Measurements from ENCODE around the gene SIGLEC15.
"Not testable (repeated sequence)": the region's sequence is repeated elsewhere in the genome, so short reads cannot be mapped to it uniquely, and the experiment has no call there.

The SIGLEC15 gene

DNA sequence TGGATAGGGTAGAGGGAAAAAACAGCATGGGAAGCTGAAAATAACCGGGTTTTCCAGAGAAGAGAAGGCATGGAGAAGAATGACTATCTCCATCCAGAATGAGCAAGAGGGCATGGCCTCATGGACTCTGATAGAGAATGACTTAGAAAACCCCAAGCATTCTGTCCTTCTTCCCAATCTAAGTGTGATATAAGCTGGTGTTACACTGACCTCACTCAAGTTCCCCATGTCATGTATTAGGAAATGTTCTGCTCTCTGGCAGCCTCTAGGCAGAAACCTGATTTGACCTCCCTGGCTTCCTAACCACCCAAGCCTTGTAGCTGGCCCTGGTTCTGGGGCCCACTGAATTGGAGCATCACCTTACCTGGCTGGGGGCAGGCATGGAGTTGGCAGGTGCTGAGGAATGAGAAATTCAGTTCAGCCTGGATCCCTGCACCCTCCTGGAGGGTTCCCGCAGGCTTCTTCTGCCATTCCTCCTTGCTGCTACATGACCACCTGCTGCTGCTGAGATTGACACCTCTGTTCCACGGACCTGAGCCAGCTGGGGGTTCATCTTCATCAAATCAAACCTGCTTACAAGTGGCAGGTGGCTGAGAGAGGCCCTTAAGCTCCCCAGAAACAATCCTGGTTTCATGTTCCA lies 5.2 kb upstream of the SIGLEC15 start:
- no peak for DNase-seq (ENCODE audit: low spot score)

DNA sequence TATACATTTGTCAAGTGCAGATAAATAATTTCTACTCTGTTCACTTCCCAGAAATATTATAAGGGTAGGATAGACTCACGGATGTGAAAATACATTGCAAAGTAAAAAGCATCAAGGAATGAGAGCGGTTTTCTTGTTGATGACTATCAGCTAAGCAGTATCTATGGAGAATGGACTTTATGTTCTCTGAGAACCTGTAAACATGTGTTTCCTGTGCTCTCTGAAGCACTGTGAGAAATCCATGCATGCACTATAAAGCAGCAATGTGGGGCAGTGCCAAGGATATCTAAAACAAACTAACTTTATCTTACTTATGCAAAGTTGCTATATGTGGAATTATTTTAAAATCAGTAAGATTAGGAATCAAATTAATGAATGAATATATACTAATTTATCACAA lies 4.4 kb upstream of the SIGLEC15 start:
- DNase-seq (ENCODE audit: low spot score), result no peak

DNA sequence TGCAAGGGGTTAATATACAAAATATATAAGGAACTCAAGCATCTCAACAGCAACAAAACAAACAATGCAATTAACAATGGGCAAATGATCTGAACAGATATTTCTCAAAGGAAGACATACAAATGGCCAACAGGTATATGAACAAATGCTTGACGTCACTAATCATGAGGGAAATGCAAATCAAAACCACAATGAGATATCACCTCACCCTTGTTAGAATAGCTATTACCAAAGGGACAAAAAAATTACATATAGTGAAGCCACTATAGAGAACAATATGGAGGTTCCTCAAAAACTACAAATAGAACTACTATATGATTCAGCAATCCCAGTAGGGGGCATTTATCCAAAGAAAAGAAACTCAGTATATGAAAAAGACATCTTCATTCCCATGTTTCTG lies 3.8 kb upstream of the SIGLEC15 start:
- DNase-seq (ENCODE audit: low spot score), result no peak

DNA sequence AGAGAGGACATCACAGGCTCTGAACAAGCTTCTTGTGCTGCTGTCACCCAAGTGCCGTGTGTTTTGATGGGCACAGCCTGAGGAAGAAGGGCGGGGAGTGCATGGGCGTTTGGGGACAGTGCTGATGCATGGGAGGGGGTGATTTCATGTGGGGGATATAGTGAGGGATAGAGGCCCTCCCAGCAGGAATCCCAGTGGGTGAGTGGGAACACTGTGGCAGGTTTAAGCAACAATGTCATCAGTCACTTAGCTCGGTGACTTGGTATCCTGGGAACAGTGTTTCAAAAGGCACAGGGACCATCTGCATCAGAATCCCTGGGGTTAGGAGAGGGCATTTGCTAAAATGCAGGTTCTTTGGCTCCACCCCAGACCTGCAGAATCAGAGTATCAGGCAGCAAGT lies 609 bp downstream of the SIGLEC15 start:
- DNase-seq (ENCODE audit: low spot score), result no peak

DNA sequence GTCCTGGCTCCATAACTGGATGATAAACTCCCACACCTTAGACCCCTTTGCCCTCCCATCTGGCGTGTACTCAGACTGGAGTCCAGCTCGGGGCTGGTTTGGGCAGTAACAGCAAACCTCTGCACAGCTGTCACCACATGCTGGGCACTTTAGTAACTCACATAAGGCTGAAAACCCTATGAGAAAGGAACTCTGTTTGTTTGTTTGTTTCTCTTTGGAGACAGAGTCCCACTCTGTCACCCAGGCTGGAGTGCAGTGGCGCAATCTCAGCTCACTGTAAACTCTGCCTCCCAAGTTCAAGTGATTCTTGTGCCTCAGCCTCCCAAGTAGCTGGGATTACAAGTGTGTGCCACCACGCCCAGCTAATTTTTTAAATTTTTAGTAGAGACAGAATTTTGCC lies 1.2 kb downstream of the SIGLEC15 start:
- DNase-seq (ENCODE audit: low spot score), result not testable (repeated sequence)

DNA sequence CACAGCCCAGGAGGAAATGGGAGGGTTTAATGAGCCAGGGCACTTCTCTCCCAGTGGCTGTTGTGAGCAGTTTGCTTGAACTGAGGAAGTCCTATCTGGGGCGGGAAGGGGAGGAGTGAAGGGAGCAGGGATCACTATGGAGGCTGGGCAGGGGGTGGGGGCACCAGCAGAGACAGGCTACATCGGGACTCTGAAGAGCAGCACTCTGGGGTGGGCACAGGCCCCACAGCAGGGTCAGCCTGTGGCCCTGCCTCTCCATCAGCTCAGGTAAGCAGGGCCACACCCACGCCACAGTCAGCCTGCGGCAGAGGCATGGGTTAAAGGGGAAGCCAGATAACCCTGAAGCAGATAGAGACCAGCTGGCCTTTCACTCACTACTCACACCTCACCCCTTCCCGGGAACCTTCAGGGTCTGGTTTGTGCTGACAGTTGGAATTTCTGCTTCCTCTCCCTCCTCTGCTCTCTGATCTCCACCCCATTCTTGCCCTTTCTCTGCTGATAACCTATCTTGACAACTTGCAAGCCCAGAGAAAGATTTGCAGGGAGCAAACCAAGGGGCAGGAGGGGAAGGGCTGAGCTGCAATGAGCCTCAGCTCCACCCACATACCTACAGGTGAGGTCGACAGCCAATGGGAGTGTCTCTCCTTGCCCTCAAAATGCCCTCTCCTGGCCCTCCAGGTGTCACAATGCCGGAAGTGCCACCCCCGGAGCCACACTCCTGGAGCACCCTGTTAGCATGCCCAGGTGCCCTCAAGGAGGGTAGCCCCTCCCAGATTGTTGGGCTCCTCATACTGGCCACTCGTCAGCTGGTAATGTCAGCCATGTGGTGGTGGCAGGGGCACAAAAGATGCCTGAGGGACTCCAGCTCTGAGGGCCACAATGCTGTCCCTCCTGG lies 3.7 kb downstream of the SIGLEC15 start:
- DNase-seq (ENCODE audit: low spot score), result no peak

DNA sequence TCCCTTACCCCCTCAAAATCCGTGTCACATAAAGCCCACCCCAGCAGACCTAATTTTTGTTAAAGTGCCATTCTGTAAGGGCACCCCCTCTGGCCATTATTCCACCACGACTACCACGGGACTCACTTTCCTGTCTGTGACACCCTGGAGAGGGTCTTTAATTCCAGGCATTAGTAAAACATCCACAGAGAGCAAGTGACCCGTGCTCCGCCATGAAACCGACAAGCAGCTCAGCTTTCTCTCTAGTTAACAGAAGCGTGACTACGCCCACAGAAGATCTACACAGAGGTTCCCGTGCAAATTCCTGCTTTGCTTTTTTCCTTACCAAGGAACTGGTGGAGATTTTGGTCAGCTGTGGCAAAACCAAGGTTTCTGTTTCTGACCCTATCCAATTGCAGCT lies 4.4 kb downstream of the SIGLEC15 start:
- no peak for DNase-seq (ENCODE audit: low spot score)

DNA sequence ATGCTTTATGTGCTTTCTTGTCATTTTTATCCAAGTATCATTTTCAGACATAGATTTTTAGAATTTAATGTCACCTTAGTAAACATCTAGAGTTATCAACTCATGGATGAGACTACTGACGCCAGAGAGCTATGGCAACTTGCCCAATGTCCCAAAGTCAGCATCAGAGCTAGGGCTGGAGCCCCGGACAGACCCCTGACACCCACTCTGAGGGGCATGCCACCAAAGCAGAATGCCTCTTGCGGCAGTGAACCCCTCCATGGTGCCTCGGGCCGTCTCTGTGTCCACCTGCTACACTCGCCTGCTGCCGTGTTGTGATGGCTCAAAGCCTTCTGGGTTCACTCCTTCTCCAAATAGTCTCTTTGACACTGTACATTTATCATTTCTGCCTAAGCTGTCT lies 5.4 kb downstream of the SIGLEC15 start:
- no peak for DNase-seq (ENCODE audit: low spot score)

DNA sequence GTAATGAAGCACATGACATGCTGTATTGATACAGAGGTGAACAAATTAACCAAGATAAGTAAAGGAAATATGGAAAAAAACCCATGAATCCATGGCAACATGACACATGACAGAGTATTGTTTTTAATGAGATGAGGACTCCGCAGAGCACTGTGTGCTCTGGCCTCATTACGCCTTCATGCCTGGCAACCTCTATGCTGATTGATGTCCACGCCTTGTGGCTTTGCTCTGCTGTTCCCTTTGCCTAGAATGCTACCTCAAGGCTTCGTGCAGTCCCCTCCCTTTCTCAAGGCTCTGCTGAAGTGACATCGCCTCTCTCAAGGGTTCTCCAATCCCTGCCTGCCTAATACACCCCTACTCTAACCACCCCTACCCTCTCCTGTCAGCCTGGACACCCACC lies 8.4 kb downstream of the SIGLEC15 start:
- DNase-seq (ENCODE audit: low spot score), result no peak

DNA sequence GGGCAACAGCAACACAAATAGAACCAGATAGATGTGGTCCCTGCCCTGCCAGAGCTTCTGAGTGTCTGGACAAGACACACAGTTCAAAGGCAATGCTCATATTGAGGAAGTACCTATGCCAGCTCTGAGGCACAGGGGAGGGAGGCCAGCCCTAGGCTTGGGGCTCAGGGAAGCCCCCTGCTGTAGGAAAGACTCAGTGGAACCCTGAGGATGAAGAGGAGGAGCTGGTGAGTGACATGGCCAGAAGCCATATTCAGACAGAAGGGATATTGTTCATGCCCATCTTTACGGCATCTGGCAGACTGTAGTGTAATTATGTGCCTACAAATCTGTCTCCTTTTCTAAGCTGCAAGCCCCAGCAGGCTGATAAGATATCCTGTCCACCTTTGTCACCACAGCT lies 8.8 kb downstream of the SIGLEC15 start:
- no peak for DNase-seq (ENCODE audit: low spot score)

DNA sequence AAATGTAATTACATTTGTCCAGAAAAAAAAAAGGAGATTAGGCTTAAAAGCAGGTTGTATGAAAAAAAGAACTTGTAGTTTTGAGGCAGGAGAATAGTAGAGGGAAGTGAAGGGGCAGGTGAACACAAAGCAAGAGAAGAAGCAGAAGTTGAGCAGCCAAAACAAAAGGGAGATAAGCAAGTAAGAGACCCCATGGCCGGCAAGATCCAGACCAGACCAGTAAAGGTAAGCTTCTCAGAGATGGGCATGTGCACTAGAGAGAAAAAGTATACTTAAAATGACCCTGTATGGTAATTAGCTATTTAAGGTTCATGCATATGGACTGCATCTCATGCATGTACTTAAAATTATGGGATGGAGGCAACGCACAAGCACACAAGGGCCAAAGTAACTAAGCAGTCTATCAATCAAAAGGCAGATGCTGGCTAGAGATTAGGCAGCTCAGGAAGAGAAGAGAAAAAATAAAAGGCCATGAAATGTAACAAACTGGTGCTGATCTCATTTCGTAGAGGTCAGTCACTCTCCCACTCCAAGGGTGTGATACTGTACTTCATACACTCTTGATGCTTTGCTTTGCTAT lies 9.7 kb downstream of the SIGLEC15 start:
- DNase-seq (ENCODE audit: low spot score), result no peak

DNA sequence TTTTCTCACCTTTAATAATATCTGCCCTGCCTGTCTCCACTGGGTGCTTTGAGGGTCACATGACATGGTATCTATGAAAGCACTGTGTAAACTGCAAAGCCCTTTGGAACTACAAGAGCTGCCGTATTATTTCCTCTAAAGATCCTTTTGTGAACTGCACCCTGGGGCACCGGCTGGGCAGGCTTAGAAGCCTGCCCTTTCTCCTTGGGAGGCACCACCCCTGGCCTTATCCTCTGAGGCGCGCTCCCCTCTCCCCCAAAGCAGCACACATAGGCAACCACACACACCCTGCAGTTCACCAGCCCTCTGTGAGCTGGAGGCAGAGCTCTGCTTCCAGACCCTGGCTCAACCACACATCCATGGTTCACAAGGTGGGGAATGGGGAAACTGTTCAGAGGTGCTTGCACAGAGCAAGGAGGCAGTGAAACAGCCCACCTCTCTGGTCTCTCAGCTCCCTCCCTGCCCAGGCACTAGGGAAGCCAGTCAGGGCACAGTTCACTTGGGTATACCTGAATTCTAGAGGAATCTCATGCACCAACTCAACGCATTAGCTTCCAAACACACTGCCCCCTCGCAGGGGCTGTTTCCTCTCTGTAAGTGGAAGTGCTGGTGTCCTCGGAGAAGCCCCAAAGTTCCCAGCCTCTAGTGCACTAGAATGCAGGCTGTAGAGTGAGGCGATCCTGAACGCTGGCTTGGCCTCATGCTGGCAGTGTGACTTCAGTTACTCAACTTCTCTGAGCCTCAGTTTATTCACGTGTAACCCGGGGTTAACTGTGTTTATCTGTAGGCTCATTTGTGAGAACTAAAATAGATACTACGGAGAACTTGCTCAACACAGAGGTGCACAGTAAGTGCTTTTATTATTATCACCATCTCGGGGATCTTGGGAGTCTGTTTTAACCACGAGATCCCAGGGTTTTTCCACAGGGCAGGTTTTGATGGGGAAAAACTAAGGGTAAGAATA lies 11.0 kb downstream of the SIGLEC15 start:
- no peak for DNase-seq (ENCODE audit: low spot score)

DNA sequence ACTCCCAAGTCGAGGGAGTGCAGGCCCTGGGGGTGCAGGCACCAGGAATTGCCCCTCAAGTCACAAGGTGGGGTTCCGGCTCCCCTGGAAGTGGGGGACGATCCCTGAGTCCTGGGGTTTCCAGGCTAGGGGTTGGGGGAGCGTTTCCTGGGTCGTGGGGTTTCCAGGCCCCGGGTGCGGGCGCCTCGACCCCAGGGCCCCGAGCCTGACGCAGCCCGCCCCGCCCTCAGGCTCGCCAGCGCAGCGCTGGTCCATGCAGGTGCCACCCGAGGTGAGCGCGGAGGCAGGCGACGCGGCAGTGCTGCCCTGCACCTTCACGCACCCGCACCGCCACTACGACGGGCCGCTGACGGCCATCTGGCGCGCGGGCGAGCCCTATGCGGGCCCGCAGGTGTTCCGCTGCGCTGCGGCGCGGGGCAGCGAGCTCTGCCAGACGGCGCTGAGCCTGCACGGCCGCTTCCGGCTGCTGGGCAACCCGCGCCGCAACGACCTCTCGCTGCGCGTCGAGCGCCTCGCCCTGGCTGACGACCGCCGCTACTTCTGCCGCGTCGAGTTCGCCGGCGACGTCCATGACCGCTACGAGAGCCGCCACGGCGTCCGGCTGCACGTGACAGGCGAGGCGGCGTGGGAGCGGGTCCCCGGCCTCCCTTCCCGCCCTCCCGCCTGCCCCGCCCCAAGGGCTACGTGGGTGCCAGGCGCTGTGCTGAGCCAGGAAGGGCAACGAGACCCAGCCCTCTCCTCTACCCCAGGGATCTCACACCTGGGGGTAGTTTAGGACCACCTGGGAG lies 12.0 kb downstream of the SIGLEC15 start:
- no peak for DNase-seq (ENCODE audit: low spot score)

DNA sequence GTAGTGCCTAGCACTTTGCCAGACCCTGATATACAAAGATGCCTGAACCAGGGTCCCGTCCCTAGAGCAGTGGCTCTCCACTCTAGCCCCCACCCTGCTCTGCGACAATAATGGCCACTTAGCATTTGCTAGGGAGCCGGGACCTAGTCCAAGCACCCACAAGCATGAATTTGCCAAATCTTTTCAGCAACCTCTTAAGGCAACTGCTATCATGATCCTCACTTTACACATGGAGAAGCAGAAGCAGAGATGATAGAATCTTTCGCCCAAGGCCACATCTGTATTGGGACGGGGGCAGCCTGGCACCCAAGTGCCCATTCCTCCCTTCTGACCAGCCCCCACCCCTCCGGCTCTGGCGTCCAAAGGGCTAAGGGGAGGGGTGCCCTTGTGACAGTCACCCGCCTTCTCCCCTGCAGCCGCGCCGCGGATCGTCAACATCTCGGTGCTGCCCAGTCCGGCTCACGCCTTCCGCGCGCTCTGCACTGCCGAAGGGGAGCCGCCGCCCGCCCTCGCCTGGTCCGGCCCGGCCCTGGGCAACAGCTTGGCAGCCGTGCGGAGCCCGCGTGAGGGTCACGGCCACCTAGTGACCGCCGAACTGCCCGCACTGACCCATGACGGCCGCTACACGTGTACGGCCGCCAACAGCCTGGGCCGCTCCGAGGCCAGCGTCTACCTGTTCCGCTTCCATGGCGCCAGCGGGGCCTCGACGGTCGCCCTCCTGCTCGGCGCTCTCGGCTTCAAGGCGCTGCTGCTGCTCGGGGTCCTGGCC lies 13.0 kb downstream of the SIGLEC15 start:
- no peak for DNase-seq (ENCODE audit: low spot score)

DNA sequence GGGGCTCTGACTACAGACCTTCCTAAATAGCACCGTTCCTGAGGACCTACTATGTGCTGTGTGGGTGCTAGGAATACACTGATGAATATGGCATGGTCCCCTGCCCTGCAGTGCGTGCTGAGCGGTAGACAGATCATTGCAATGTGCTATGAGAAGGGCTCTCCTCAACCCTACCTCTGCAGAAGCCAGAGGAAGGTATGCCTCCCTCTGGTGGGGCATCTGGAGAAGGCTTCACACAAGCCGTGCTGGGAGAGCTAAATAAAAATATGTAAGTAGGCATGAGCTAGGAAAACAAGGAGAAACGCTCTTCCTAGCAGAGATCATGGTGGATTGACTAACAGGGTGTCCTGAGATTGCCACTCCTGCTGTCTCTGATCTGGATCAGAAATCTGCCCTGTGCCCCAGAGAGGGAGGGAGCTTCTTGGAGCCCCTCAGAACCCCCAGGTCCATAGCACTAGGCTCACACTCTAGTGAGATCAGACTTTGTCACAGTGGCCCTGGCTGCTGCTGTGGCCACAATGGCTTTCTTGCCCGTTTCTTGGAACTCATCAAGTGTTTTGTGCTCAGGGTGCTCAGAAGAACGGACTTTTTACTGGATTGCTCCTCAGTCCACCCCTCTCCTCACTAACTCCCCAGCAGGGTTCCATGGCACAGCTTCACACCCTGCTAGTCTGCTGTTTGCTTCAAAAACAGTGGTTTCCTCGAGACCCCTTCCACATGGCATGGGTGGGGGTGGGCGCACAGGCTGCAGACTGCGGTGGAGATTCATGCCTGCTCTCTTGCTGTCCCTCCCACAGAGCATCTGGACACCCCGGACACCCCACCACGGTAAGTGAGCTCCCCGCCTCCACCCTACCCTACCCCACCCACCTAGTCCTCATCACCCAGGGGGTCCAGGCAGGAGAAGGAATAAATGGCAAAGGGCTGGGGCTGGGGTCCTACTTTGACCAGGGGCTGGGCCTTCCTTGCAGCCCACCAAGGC lies 14.2 kb downstream of the SIGLEC15 start:
- DNase-seq (ENCODE audit: low spot score), result no peak

DNA sequence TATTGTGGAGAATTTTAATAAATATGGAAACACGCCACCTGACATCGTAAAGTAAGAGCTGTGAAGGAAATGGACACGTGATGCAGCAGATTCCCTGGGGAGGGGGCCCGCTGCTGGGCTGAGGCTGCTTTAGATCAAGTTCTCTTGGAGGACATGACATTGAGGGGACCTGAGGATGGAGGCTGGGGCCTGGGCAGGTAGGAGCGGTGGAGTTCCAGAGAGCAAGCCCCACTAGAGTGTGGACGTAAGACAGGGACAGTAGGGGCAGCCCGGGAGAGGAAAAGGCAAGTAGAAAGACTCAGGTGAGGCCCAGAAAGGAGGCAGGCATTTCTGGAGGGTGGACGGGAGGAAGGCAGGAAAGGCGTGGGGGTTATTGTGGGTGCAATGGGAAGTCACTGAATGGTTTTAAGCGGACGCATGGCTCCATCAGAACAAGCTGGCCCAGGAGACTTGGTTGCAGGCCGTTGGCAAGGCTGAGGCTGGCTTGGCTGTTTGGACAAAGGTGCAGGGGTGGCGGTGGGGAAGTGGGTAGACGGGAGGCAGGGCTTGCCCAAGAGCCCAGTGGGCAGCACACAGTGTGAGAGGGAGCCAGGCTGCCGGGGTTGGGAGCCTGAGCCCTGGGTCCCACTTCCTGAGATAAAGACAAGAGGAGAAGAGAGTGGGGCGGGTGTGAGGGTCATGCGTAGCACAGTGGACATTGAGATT lies 15.7 kb downstream of the SIGLEC15 start:
- no peak for DNase-seq (ENCODE audit: low spot score)

DNA sequence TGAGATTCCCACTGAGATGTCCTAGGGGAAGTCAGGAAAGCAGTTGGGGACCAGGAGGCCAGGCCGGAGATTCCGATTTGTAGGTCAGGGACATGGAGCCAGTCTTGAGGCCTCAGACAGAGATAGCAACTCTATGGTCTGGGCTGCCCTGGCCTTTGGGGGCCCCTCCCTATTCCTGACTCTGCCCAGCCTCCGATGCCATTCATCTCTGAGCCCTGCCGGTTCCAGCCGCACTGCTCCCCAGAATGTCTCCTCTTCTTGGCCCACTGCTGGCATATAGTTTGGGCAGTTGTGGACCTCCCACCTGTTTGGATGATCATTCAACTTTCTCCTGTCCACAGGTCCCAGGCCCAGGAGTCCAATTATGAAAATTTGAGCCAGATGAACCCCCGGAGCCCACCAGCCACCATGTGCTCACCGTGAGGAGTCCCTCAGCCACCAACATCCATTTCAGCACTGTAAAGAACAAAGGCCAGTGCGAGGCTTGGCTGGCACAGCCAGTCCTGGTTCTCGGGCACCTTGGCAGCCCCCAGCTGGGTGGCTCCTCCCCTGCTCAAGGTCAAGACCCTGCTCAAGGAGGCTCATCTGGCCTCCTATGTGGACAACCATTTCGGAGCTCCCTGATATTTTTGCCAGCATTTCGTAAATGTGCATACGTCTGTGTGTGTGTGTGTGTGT lies 16.4 kb downstream of the SIGLEC15 start:
- DNase-seq (ENCODE audit: low spot score), result no peak

DNA sequence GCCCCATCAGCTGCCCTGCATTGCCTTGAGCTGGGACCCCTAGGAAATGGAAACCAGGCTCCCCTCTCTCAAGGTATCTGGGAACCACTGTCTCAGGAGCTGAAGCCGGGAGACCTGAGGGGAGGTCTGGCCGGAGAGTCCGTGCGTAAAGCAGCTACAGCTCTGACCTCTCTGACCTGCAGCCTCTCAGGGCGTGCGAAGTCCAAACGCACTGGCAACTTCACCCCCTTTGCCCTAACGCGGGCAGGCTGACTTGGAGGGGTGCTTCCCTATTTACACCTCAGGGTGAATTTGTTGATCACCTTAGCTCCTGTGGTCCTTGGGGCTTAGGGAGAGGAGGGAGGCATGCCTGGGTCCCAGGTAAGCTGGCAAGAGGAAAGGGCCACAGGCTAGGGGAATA lies 17.5 kb downstream of the SIGLEC15 start:
- DNase-seq (ENCODE audit: low spot score), result no peak
